Transverse colon (tissue), 4 donors: ENCODE data around the gene HES5. TPM values are rescaled to one million over a fixed set of nuclear protein-coding genes. Genes with fewer than 3 reads are reported as not detected.

Source experiments
- DNase-seq: peaks from one replicate; pipeline ENCODE4 v3.0.0-alpha.2; 2019
- H3K27ac ChIP-seq, 4 donors: fragments of 200-600 bp; sonication (generic); 2 replicates each; pipeline ENCODE4 v1.5.1; 2016 to 2018; ENCODE audit warnings: inconsistent platforms in 4 of 4
- H3K27me3 ChIP-seq: fragments of 200-600 bp; sonication (generic); 2 replicates; pipeline ENCODE4 v1.5.1; 2017; ENCODE audit warnings: inconsistent platforms
- H3K36me3 ChIP-seq, 4 donors: fragments of 200-600 bp; sonication (generic); 2 replicates each; pipeline ENCODE4 v1.5.1; 2017 to 2019; ENCODE audit warnings: inconsistent platforms in 4 of 4
- H3K4me1 ChIP-seq, 4 donors: fragments of 200-600 bp; sonication (generic); 2 replicates each; pipeline ENCODE4 v1.5.1; 2017 to 2020; ENCODE audit warnings: inconsistent platforms in 4 of 4
- H3K4me3 ChIP-seq, 4 donors: fragments of 200-600 bp; sonication (generic); 1 replicate in 1 of 4; 2 replicates in 3 of 4; pipeline versions ENCODE4 v1.5.1 to v1.6.1; 2017 to 2019; ENCODE audit warnings: inconsistent platforms in 4 of 4
- H3K9me3 ChIP-seq, 2 donors: fragments of 200-600 bp; sonication (generic); 2 replicates each; pipeline ENCODE4 v1.5.1; 2017 to 2019; ENCODE audit warnings: inconsistent platforms in 2 of 2
- EP300 ChIP-seq: sonication (generic); formaldehyde crosslinking; IDR thresholded peaks from one replicate; pipeline ENCODE4 v1.6.1; 2017; ENCODE audit warnings: antibody characterized with exemption, low read depth
- POLR2A ChIP-seq: fragments of 450-650 bp; IDR thresholded peaks from one replicate; pipeline ENCODE4 v1.6.1; 2016; ENCODE audit warnings: antibody characterized with exemption, mild to moderate bottlenecking, moderate library complexity
- POLR2AphosphoS5 ChIP-seq, 3 donors: sonication (generic); formaldehyde crosslinking; IDR thresholded peaks; one replicate each; pipeline ENCODE4 v1.6.1; 2016; ENCODE audit warnings: antibody characterized with exemption in 3 of 3
- WGBS, 2 donors: methylation state at CpG; one replicate each; pipeline ENCODE4 v1.1.5; 2018; ENCODE audit warnings: low coverage in 1 of 2; 5-methylcytosine and 5-hydroxymethylcytosine counted together
- in situ Hi-C, 4 donors: fragments of 200-750 bp; cut with MboI; loops; one replicate each; pipeline versions ENCODE4 v1.15.0 to v1.15.1; 2017; ENCODE audit warnings: low sequenced_read_pairs in 3 of 4, low pct_ligation_motif_present in 1 of 4, low pct_unique_long_range_greater_than_20kb in 1 of 4
- intact Hi-C: fragments of 100-400 bp; cut with DNase I; formaldehyde crosslinking; loops from one replicate; pipeline ENCODE4 v1.15.1; 2023; ENCODE audit warnings: low total_unique reads
- total RNA-seq, 4 donors: library from RNA; depleted of rRNA; stranded (reverse); fragments of >200 nt; gene quantifications; one replicate each; pipeline ENCODE4 v1.1.0, GENCODE V29; 2016
- TF ChIP-seq, protein P1 (sequence below), 5 experiments: fragments of 200-600 bp in 3 of 5; fragments of 450-650 bp in 2 of 5; sonication (generic) in 3 of 5; IDR thresholded peaks; 1 replicate in 2 of 5; 2 replicates in 3 of 5; pipeline ENCODE4 v1.5.1; 2016 to 2017; ENCODE audit warnings: antibody characterized with exemption in 5 of 5, inconsistent platforms in 3 of 5, mild to moderate bottlenecking in 2 of 5, moderate library complexity in 1 of 5

Gene HES5
- total RNA-seq, 4 donors from 2014 or later = 0.64 to 1.1 TPM; not detected in 2

DNA sequence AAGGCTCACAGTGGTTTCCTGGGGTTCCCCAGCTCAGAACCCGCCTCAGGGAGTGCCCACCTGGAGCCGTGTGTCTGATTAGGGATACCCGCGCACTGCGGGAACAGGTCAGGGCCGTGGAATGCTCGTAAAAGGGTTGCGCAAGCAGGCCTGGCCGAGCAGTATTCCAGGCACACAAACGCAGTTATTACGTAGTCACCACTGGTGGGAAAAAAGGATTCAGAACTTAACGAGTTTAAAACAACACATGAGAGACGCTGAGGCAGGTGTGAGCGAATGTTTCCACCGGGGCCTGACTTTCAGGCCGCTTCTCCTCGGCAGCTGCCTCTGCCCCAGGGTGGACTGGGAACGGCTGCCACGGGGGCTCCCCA, 35.8 kb downstream of the HES5 start:
- in situ Hi-C loops = no loop called here

DNA sequence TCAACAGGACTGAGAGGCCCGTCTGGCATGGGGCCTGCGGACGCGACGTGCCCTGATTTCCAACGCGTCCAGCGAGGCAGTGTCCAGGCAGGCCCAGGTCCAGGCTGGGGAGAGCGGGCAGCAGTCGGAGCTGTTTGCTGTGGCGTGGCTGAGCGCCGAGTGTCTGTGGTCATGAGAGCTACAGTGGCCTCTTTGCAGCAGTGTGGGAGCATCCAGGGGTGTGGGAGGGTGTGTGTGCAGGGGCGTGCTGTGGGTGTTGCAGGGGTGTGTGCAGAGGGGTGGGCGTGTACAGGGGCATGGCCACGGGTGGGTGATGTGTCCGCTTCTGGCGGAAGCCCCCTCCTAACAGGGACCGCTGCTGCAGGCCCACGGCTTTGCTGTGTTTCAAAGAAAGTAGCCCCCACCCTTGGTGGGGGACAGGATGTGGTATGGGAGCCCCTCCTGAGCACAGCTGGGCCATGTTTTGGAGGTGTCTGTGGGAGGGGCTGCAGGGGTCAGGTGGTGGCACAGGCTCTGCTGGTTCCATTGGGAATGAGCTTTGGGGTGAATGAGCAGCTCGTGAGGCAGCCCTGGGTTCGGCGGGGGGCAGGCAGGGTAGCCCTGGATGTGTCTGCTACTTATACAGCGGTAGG, 36.3 kb downstream of the HES5 start:
- TF ChIP-seq POLR2A (no peak), EP300 (no peak), POLR2AphosphoS5 (IDR thresholded peaks at IDR 0.05) (no peak)
- TF ChIP-seq, protein P1, sequence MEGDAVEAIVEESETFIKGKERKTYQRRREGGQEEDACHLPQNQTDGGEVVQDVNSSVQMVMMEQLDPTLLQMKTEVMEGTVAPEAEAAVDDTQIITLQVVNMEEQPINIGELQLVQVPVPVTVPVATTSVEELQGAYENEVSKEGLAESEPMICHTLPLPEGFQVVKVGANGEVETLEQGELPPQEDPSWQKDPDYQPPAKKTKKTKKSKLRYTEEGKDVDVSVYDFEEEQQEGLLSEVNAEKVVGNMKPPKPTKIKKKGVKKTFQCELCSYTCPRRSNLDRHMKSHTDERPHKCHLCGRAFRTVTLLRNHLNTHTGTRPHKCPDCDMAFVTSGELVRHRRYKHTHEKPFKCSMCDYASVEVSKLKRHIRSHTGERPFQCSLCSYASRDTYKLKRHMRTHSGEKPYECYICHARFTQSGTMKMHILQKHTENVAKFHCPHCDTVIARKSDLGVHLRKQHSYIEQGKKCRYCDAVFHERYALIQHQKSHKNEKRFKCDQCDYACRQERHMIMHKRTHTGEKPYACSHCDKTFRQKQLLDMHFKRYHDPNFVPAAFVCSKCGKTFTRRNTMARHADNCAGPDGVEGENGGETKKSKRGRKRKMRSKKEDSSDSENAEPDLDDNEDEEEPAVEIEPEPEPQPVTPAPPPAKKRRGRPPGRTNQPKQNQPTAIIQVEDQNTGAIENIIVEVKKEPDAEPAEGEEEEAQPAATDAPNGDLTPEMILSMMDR (IDR thresholded peaks at IDR 0.05) = no peak
- no peak overlapping the region for H3K27ac ChIP-seq
- H3K36me3 ChIP-seq = no peaks in the 10 kb centered on the region
- H3K4me3 ChIP-seq = no peak overlapping the region
- H3K9me3 ChIP-seq = no peaks in the 10 kb centered on the region
- peaks cover 16% of the 10 kb centered on the region for H3K27me3 ChIP-seq
- H3K4me1 ChIP-seq = peaks cover 0 to 3% (median 1%) of the 10 kb centered on the region in 4 donors
- in situ Hi-C loops = no loop called here
- intact Hi-C loops = no loop called here
- DNase-seq = no peak
- 0 to 44% methylated on average over 1 to 14 of the region's 24 CpGs for WGBS, 2 donors

More for the DNA sequence above, 35.8 kb downstream of the HES5 start:
- peaks cover 16% of the 10 kb centered on the region for H3K27me3 ChIP-seq
- H3K27ac ChIP-seq = no peak overlapping the region
- DNase-seq = peak; percentile 57
- no peaks in the 10 kb centered on the region for H3K36me3 ChIP-seq
- H3K9me3 ChIP-seq = no peaks in the 10 kb centered on the region
- peaks cover 0 to 3% (median 1%) of the 10 kb centered on the region in 4 donors for H3K4me1 ChIP-seq
- intact Hi-C loops = no loop called here
- 10 to 32% methylated on average over 2 to 8 of the region's 19 CpGs for WGBS, 2 donors
- TF ChIP-seq POLR2AphosphoS5 (IDR thresholded peaks at IDR 0.05) = no peak
- no peak for TF ChIP-seq POLR2A
- TF ChIP-seq, protein P1 (IDR thresholded peaks at IDR 0.05) = no peak
- no peak for TF ChIP-seq EP300
- no peak overlapping the region for H3K4me3 ChIP-seq

DNA sequence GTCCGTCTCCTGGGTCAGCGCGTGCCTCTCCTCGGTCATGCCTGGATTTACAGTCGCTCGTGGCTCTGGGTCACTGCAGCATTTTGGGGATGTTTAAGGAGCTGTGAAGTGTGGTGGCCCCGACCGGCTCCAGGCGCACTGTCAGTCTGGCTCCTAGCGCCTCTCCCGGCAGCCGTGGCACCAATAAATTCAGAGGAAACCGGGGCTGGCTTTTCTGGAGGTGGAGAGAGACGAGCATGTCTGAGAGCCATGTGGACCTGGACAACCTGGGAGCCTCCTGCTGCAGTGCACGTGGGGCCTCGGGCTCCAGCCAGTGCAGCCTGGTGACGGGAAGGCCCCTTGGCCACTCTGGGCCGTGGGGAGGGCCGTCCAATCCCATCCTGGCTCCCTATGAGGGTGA, 36.8 kb downstream of the HES5 start:
- intact Hi-C loops = no loop called here
- Histone ChIP-seq H3K36me3 (no peaks in the 10 kb centered on the region), H3K4me1 (peaks cover 0 to 3% (median 1%) of the 10 kb centered on the region in 4 donors), H3K27me3 (peaks cover 15% of the 10 kb centered on the region), H3K27ac (no peak overlapping the region), H3K9me3 (no peaks in the 10 kb centered on the region), H3K4me3 (no peak overlapping the region)
- 50% methylated on average over 19 of the region's 19 CpGs; no CpG with 5 or more reads in 1 of the 2 donors for WGBS, 2 donors
- in situ Hi-C loops = no loop called here
- TF ChIP-seq POLR2AphosphoS5 (IDR thresholded peaks at IDR 0.05) (no peak), EP300 (no peak), POLR2A (no peak)
- TF ChIP-seq, protein P1 (IDR thresholded peaks at IDR 0.05) = no peak
- DNase-seq = no peak

DNA sequence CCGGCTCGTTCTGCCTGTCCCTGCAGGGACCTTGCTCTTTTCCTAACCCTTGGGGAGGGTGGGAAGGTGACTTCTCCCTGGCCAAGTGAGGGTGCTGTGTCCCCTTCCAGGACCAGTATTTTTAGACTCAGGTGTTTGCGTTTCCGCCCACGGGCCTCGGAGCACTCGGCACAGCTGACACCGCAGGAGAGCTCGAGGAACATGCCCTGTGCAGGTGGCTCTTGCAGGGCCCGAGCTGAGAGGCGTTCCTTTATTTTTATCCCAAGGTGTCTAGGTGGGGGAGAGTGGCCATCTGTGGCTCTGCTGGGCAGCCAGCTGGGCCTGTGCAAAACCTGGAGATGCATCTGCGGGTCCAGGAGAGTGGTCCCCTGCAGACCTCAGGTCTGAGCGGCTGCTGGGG, 38.0 kb downstream of the HES5 start:
- no peaks in the 10 kb centered on the region for H3K9me3 ChIP-seq
- TF ChIP-seq POLR2AphosphoS5 (IDR thresholded peaks at IDR 0.05) (no peak), POLR2A (no peak), EP300 (no peak)
- TF ChIP-seq, protein P1 (IDR thresholded peaks at IDR 0.05) = no peak
- intact Hi-C loops (no loop called here), in situ Hi-C loops (no loop called here)
- peaks cover 13% of the 10 kb centered on the region for H3K27me3 ChIP-seq
- no peak overlapping the region for H3K4me3 ChIP-seq
- no peak overlapping the region for H3K27ac ChIP-seq
- WGBS, 2 donors = 71% methylated on average over 12 of the region's 13 CpGs; no CpG with 5 or more reads in 1 of the 2 donors
- peaks cover 0 to 3% (median 1%) of the 10 kb centered on the region in 4 donors for H3K4me1 ChIP-seq
- no peak for DNase-seq
- no peaks in the 10 kb centered on the region for H3K36me3 ChIP-seq
